ENCODE measurements around the gene PLA2G15. TPM values are rescaled to one million over a fixed set of nuclear protein-coding genes. Genes with fewer than 3 reads are reported as not detected.
A peak's percentile ranks its signal among the peaks of the same experiment; 100 is the strongest.

PLA2G15 gene
- total and polyA plus RNA-seq, 2 of the 13 experiments (the other 11 are each of a cell fraction or from before 2014, with no cell fraction given), result 14.4 to 23.7 TPM

DNA sequence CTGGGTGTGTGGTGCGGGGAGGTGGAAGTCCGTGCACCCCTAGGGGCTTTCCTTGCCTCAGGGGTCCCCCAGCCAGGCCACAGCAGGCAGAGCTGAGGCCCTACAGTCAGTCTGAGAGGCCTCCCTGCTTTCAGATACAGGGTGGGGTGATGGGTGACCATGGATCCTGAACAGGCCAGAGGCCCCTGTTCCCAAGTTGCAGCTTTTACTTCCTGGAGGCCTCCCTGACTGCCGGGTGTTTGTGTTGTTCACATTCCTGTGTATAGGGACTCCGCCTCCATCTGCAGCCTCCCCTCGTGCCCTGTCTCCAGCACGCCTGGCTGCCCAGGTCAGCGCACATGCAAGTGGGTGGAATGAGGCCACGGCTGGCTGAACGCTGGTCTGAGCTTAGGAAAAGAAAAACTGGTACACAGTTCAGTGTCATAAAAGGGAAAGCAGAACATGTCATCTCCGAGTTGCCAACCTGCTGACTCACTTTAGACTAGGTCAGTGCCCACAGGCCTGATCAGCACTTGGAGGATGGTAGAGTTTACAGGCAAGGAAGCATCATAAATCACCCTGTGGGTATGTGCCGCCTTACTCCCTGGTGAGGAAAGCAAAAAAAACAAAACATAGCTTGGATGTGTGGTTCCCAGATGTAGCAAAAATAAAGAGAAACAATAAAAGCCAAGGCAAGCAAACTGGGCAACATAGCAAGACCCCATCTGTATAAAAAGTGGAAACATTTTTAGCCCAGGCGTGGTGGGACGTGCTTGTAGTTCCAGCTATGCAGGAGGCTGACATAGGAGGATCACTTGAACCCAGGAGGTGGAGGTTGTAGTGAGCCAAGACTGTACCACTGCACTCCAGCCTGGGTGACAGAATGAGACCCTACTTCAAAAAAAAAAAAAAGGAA lies 13.0 kb downstream of the PLA2G15 start (continued):
- TF ChIP-seq, protein P1, sequence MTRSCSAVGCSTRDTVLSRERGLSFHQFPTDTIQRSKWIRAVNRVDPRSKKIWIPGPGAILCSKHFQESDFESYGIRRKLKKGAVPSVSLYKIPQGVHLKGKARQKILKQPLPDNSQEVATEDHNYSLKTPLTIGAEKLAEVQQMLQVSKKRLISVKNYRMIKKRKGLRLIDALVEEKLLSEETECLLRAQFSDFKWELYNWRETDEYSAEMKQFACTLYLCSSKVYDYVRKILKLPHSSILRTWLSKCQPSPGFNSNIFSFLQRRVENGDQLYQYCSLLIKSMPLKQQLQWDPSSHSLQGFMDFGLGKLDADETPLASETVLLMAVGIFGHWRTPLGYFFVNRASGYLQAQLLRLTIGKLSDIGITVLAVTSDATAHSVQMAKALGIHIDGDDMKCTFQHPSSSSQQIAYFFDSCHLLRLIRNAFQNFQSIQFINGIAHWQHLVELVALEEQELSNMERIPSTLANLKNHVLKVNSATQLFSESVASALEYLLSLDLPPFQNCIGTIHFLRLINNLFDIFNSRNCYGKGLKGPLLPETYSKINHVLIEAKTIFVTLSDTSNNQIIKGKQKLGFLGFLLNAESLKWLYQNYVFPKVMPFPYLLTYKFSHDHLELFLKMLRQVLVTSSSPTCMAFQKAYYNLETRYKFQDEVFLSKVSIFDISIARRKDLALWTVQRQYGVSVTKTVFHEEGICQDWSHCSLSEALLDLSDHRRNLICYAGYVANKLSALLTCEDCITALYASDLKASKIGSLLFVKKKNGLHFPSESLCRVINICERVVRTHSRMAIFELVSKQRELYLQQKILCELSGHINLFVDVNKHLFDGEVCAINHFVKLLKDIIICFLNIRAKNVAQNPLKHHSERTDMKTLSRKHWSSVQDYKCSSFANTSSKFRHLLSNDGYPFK (CRISPR knock-in tag; IDR thresholded peaks at IDR 0.05; ENCODE audit: borderline replicate concordance), result peak; percentile 77
- TF ChIP-seq HES4 (CRISPR knock-in tag; IDR thresholded peaks at IDR 0.05; ENCODE audit: borderline replicate concordance), result peak; percentile 40; the same call in 1 of the 2 replicates
- TF ChIP-seq BORCS8-MEF2B (CRISPR knock-in tag; IDR thresholded peaks at IDR 0.05), result peak; percentile 93
- TF ChIP-seq, protein P2, sequence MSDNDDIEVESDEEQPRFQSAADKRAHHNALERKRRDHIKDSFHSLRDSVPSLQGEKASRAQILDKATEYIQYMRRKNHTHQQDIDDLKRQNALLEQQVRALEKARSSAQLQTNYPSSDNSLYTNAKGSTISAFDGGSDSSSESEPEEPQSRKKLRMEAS (IDR thresholded peaks at IDR 0.05), result peak; percentile 98
- TF ChIP-seq ETV5 (CRISPR knock-in tag; IDR thresholded peaks at IDR 0.05; ENCODE audit: borderline replicate concordance), result peak; percentile 93
- peak; percentile 91 for TF ChIP-seq ZNF441 (CRISPR knock-in tag; IDR thresholded peaks at IDR 0.05; ENCODE audit: borderline replicate concordance)
- TF ChIP-seq MEIS1 (CRISPR knock-in tag; IDR thresholded peaks at IDR 0.05; ENCODE audit: borderline replicate concordance), result peak; percentile 52; the same call in 1 of the 2 replicates
- TF ChIP-seq, protein P3, sequence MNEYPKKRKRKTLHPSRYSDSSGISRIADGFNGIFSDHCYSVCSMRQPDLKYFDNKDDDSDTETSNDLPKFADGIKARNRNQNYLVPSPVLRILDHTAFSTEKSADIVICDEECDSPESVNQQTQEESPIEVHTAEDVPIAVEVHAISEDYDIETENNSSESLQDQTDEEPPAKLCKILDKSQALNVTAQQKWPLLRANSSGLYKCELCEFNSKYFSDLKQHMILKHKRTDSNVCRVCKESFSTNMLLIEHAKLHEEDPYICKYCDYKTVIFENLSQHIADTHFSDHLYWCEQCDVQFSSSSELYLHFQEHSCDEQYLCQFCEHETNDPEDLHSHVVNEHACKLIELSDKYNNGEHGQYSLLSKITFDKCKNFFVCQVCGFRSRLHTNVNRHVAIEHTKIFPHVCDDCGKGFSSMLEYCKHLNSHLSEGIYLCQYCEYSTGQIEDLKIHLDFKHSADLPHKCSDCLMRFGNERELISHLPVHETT (CRISPR knock-in tag; conservative IDR thresholded peaks at IDR 0.05), result peak; percentile 74; the same call in 1 of the 2 replicates
- TF ChIP-seq, protein P4, sequence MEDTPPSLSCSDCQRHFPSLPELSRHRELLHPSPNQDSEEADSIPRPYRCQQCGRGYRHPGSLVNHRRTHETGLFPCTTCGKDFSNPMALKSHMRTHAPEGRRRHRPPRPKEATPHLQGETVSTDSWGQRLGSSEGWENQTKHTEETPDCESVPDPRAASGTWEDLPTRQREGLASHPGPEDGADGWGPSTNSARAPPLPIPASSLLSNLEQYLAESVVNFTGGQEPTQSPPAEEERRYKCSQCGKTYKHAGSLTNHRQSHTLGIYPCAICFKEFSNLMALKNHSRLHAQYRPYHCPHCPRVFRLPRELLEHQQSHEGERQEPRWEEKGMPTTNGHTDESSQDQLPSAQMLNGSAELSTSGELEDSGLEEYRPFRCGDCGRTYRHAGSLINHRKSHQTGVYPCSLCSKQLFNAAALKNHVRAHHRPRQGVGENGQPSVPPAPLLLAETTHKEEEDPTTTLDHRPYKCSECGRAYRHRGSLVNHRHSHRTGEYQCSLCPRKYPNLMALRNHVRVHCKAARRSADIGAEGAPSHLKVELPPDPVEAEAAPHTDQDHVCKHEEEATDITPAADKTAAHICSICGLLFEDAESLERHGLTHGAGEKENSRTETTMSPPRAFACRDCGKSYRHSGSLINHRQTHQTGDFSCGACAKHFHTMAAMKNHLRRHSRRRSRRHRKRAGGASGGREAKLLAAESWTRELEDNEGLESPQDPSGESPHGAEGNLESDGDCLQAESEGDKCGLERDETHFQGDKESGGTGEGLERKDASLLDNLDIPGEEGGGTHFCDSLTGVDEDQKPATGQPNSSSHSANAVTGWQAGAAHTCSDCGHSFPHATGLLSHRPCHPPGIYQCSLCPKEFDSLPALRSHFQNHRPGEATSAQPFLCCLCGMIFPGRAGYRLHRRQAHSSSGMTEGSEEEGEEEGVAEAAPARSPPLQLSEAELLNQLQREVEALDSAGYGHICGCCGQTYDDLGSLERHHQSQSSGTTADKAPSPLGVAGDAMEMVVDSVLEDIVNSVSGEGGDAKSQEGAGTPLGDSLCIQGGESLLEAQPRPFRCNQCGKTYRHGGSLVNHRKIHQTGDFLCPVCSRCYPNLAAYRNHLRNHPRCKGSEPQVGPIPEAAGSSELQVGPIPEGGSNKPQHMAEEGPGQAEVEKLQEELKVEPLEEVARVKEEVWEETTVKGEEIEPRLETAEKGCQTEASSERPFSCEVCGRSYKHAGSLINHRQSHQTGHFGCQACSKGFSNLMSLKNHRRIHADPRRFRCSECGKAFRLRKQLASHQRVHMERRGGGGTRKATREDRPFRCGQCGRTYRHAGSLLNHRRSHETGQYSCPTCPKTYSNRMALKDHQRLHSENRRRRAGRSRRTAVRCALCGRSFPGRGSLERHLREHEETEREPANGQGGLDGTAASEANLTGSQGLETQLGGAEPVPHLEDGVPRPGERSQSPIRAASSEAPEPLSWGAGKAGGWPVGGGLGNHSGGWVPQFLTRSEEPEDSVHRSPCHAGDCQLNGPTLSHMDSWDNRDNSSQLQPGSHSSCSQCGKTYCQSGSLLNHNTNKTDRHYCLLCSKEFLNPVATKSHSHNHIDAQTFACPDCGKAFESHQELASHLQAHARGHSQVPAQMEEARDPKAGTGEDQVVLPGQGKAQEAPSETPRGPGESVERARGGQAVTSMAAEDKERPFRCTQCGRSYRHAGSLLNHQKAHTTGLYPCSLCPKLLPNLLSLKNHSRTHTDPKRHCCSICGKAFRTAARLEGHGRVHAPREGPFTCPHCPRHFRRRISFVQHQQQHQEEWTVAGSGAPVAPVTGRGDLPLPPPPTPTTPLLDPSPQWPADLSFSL (CRISPR knock-in tag; IDR thresholded peaks at IDR 0.05), result 0 out of 2 replicates have a peak, but pooled peaks have one; percentile 62
- peak; percentile 62 for TF ChIP-seq ZNF781 (CRISPR knock-in tag; IDR thresholded peaks at IDR 0.05; ENCODE audit: borderline replicate concordance, not compliant biosample characterization)
- TF ChIP-seq, protein P5, sequence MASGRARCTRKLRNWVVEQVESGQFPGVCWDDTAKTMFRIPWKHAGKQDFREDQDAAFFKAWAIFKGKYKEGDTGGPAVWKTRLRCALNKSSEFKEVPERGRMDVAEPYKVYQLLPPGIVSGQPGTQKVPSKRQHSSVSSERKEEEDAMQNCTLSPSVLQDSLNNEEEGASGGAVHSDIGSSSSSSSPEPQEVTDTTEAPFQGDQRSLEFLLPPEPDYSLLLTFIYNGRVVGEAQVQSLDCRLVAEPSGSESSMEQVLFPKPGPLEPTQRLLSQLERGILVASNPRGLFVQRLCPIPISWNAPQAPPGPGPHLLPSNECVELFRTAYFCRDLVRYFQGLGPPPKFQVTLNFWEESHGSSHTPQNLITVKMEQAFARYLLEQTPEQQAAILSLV (CRISPR knock-in tag; IDR thresholded peaks at IDR 0.05; ENCODE audit: borderline replicate concordance), result 0 out of 2 replicates have a peak, but pooled peaks have one; percentile 30
- no peak for TF ChIP-seq FOXM1 (CRISPR knock-in tag; IDR thresholded peaks at IDR 0.05)

Data from HepG2 (cell line).